Calu3 (cell line): ENCODE data around the gene GRIN2D. TPM values are rescaled to one million over a fixed set of nuclear protein-coding genes. Genes with fewer than 3 reads are reported as not detected.
"Not testable (repeated sequence)": the region's sequence is repeated elsewhere in the genome, so short reads cannot be mapped to it uniquely, and the experiment has no call there.

ENCODE experiments used
- BruUV-seq: library from RNA; stranded (reverse); fragments of 400-500 nt; replicated peaks from 2 replicates; lab custom pipeline; 2021; lab: Mats Ljungman, UMichigan
- CTCF ChIA-PET: fragments of 300-600 bp; sonication (Branson Sonifier 250); formaldehyde crosslinking; loops from one replicate; lab custom pipeline; 2022; ENCODE audit warnings: antibody characterized with exemption; lab: Charles Lee
- DNase-seq: peaks from one replicate; pipeline ENCODE4 v3.0.0; 2022
- H3K27ac Mint-ChIP-seq: one replicate; pipeline ENCODE4 v1.8.0; 2022; ENCODE audit warnings: mixed read lengths; ENCODE audit not compliant: unreplicated experiment
- H3K27me3 Mint-ChIP-seq: one replicate; pipeline ENCODE4 v1.8.0; 2022; ENCODE audit warnings: mixed read lengths; ENCODE audit not compliant: unreplicated experiment
- H3K36me3 Mint-ChIP-seq: one replicate; pipeline ENCODE4 v1.8.0; 2022; ENCODE audit warnings: mild to moderate bottlenecking, moderate library complexity, mixed read lengths; ENCODE audit not compliant: insufficient read depth, unreplicated experiment
- H3K4me1 Mint-ChIP-seq: one replicate; pipeline ENCODE4 v1.8.0; 2022; ENCODE audit warnings: mild to moderate bottlenecking, low read depth, mixed read lengths; ENCODE audit not compliant: unreplicated experiment
- H3K4me3 Mint-ChIP-seq: one replicate; pipeline ENCODE4 v1.8.0; 2022; ENCODE audit warnings: mild to moderate bottlenecking, low read depth, moderate library complexity, mixed read lengths; ENCODE audit not compliant: unreplicated experiment
- H3K9me3 Mint-ChIP-seq: one replicate; pipeline ENCODE4 v1.8.0; 2022; ENCODE audit warnings: low read depth, mixed read lengths; ENCODE audit not compliant: unreplicated experiment
- intact Hi-C: fragments of 100-400 bp; cut with micrococcal nuclease; formaldehyde crosslinking; loops from one replicate; pipeline ENCODE4 v1.10.0; 2022; ENCODE audit not compliant: unreplicated experiment
- total RNA-seq: library from RNA; stranded (reverse); gene quantifications from 2 replicates; pipeline ENCODE4 v1.2.3, GENCODE V29; 2022
- TF ChIP-seq, protein P1 (sequence below): fragments of 200-600 bp; IDR thresholded peaks from one replicate; pipeline ENCODE4 v1.8.0; 2022; ENCODE audit warnings: antibody characterized with exemption; ENCODE audit not compliant: unreplicated experiment

Gene GRIN2D
- total RNA-seq, 1 experiment from 2014 or later = not detected

DNA sequence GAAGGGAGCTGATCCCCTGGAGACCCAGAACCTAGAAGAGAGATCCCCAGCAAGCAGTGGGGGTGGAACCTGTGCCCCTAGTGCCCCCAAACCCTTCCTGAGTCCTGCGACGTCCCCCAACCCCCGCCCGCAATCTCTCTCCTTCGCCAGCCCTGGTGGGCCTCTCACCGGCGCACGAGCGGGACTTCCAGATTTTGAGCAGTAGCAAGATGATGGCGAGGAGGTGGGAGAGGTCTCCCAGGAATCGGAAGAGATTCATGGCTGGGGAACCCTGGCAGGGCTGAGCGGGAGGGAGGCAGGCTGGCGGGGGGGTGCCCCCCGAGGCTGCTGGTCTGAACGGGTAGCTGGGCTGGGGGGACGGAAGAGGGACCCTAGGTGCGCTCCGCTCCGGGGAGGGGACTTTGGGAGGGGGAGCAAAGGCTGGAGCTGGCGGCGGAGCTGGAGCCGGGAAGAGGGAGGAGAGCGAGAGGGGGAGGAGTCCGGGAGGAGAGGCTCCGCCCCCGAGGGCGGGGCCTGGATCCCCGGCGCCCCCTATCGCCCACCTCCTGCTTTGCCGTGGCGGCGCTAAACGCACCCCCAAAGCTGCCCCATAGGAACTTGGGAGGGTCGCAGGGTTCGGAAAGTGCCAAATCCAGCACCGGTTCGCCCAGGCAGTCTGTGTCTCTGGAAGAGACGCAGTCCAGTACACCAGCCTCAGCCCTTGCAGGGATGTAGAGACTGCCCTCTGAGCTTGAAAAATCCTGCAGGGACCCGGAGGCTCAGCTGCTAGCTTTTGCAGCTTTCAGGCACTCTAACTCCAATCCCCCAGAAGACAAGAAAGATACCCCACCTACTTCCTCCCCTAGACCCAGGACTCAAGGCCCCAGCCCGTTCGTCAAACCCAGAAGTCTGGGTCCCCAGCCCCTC, 2.1 kb upstream of the GRIN2D start, which contains the start of gene KDELR1:
TSS of gene KDELR1 (minus strand) at position 452 of the 906 bp plus-strand sequence. CDS start at position 259, 193 bp downstream.
- peak; percentile 87 for DNase-seq
- intact Hi-C loops = loop anchor here (1.0 kb wide), 1 partner anchor 54 kb away; the partner anchor contains the start of gene GRWD1
- no peaks in the 10 kb centered on the region for H3K9me3 Mint-ChIP-seq
- TF ChIP-seq, protein P1, sequence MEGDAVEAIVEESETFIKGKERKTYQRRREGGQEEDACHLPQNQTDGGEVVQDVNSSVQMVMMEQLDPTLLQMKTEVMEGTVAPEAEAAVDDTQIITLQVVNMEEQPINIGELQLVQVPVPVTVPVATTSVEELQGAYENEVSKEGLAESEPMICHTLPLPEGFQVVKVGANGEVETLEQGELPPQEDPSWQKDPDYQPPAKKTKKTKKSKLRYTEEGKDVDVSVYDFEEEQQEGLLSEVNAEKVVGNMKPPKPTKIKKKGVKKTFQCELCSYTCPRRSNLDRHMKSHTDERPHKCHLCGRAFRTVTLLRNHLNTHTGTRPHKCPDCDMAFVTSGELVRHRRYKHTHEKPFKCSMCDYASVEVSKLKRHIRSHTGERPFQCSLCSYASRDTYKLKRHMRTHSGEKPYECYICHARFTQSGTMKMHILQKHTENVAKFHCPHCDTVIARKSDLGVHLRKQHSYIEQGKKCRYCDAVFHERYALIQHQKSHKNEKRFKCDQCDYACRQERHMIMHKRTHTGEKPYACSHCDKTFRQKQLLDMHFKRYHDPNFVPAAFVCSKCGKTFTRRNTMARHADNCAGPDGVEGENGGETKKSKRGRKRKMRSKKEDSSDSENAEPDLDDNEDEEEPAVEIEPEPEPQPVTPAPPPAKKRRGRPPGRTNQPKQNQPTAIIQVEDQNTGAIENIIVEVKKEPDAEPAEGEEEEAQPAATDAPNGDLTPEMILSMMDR = peak; percentile 95
- TSS peak; percentile 67 for BruUV-seq
- peak within 1 kb of the TSS; percentile 89 for H3K27ac Mint-ChIP-seq
- peak within 1 kb of the TSS; percentile 82 for H3K4me3 Mint-ChIP-seq
- H3K27me3 Mint-ChIP-seq = peaks cover 51% of the 10 kb centered on the region
- H3K4me1 Mint-ChIP-seq = peaks cover 9% of the 10 kb centered on the region
- peaks cover 57% of the 10 kb centered on the region for H3K36me3 Mint-ChIP-seq
- CTCF ChIA-PET = interaction anchor here (0.6 to 2.1 kb wide), 26 partner anchors 11 to 217 kb away, joined by 3 to 27 read pairs (median 5); partner anchors contain the start of genes GRWD1, SYNGR4 and TMEM143

DNA sequence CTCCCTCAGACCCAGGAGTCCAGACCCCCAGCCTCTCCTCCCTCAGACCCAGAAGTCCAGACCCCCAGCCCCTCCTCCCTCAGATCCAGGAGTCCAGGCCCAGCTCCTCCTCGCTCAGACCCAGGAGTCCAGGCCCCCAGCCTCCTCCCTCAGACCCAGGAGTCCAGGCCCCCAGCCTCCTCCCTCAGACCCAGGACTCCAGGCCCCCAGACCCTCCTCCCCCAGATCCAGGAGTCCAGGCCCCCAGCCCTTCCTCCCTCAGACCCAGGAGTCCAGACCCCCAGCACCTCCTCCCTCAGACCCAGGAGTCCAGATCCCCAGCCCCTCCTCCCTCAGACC, 1.5 kb upstream of the GRIN2D start:
- CTCF ChIA-PET = interaction anchor here (0.6 to 2.1 kb wide), 18 partner anchors 10 to 217 kb away, joined by 3 to 27 read pairs (median 6); partner anchors contain the start of genes GRWD1, SYNGR4 and TMEM143
- Mint-ChIP-seq H3K27me3 (peaks cover 57% of the 10 kb centered on the region), H3K36me3 (peaks cover 50% of the 10 kb centered on the region), H3K4me3 (peak overlapping the region; percentile 10)
- DNase-seq, H3K4me1 Mint-ChIP-seq, BruUV-seq, intact Hi-C loops, H3K9me3 Mint-ChIP-seq, H3K27ac Mint-ChIP-seq: not testable (repeated sequence)

DNA sequence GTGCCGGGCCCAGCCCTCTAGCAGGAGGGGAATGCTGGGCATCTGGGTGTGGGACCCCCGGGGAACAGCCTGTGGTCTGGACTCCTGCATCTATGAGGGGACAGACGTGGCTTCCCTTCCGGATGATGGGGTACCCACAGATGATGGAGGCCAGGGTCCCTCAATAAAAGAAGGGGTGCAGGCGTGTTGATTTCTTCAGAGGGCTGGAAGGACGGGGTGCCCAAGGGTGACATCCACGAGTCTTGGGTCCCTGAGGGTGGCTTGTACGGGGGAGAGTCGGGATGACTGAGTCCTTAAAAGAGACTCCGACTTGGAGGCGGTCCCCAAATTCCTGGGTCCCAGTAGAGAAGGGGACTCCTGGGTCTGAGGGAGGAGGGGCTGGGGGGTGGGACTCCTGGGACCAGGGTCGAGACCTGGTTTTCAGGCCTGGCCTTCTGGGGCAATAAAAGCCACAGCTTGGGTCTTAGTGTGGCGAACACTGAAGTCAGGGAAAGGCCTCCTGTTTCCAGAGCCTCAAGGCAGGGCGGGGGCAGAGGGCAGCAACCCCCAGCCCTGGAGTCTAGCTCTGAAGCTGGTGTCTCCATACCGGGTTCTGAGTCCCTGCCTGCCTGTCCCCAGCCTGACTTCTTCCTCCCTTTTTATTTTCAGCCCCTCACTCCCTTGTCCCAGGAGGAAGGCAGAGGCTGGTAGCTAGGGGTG, 459 bp upstream of the GRIN2D start:
- intact Hi-C loops = no loop called here
- TF ChIP-seq, protein P1 = no peak
- Mint-ChIP-seq H3K36me3 (peaks cover 49% of the 10 kb centered on the region), H3K9me3 (no peaks in the 10 kb centered on the region), H3K4me3 (peak overlapping the region; percentile 19), H3K27me3 (peaks cover 67% of the 10 kb centered on the region), H3K4me1 (peaks cover 20% of the 10 kb centered on the region), H3K27ac (no peak overlapping the region)
- DNase-seq = no peak
- CTCF ChIA-PET = interaction anchor here (0.6 to 0.7 kb wide), 2 partner anchors 40 to 1753 kb away, joined by 3 to 4 read pairs; no protein-coding TSS in a partner anchor
- no TSS peak for BruUV-seq

DNA sequence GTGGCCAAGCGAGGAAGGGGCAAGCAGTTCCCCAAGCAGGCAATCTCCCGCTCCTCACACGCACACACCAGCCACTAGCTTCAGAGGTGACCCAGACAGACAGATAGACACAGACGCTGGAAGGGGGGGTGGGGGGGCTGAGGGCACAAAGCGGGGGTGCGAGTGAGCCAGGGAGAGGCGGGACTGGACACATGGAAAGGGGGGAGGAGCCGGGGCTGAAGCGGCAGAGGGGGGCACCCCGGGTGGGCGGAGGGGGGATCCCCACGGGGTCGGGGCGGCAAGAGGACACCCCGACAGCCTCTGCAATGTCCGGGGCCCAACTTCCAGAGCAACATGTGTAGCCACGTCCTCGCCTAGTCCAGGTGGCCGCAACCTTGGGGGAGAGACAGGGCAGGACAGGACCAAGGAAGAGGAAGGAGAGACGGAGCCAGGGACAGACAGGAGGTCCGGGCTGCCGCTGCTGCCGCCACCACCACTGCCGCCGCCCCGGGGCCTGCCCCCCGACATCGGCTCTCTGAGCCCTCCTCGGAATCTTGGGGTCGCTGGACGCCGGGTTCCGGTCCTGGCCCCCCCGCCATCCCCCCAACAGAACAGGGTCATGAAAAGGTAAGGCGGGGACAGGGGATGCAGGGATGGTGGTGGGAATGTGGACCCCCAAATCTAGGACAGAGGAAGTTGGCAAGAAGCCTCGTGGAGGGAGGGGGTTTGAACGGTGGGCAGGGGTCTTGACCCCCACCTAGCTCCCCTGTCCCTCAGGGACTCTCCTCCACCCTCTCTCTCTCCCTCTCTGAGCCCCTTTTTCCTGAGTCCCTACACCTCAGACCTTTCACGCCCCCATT, 1.1 kb downstream of the GRIN2D start:
- intact Hi-C loops = no loop called here
- H3K27ac Mint-ChIP-seq = no peak overlapping the region
- peak overlapping the region; percentile 19 for H3K4me3 Mint-ChIP-seq
- no TSS peak for BruUV-seq
- CTCF ChIA-PET = interaction anchor here (0.7 to 0.8 kb wide), 2 partner anchors 194 to 520 kb away, joined by 3 to 6 read pairs; no protein-coding TSS in a partner anchor
- DNase-seq = no peak
- TF ChIP-seq, protein P1 = no peak
- H3K27me3 Mint-ChIP-seq = peaks cover 80% of the 10 kb centered on the region
- H3K9me3 Mint-ChIP-seq = peaks cover 3% of the 10 kb centered on the region
- peaks cover 31% of the 10 kb centered on the region for H3K4me1 Mint-ChIP-seq
- peaks cover 47% of the 10 kb centered on the region for H3K36me3 Mint-ChIP-seq
